AG09309 (cell line): ENCODE measurements around the gene NAB1.

ENCODE experiments used
- DNase-seq: peaks from one replicate; pipeline ENCODE4 v3.0.0-alpha.2; 2010; ENCODE audit warnings: low read depth
- H3K4me3 ChIP-seq: 2 replicates; pipeline ENCODE4 v1.5.1; 2011; ENCODE audit warnings: mild to moderate bottlenecking, low read depth, low read length, moderate library complexity; ENCODE audit not compliant: control insufficient read depth
- CTCF ChIP-seq: IDR thresholded peaks from 2 replicates; pipeline ENCODE4 v1.5.1; 2011; ENCODE audit warnings: mild to moderate bottlenecking, low read depth, low read length, inconsistent platforms; ENCODE audit not compliant: insufficient read depth, control insufficient read depth; ENCODE audit errors: missing control alignments

NAB1 gene

DNA sequence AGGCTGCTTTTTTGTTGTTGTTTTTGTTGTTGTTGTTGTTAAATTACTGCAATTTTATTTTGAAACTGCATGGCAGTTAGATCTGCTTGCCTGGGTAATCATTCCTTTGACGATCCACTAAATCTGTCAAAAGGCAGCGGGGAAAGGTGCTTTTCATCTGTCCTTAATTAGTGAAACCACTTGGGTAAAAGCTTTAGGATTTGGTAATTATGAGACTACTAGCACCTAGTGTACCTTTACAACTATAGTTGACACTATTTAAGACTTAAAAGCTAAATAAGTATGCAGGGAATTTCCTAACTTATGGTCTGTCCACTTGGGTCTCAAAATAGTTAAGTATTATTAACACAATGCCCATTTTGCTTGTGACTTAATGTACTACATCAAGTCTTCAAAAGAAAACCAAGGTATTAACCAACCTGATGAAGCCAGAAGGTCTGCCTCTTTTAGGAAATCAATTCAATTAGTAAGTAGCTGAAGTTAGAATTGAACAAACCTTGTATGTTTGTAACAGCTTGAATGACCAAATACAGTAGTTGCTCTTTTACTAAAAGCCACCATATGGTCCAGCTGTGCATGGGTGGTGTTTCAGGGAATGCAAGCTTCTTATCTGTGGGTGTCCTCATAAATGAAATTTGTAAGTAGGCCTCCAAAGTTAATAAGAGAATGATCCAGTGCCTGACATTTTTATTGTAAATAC is 44.8 kb downstream of the NAB1 start:
- TF ChIP-seq CTCF, result no peak
- no peak overlapping the region for H3K4me3 ChIP-seq
- no peak for DNase-seq

GRCh38 chr2:190694479-190694878 is 45.6 kb downstream of the NAB1 start:
- no peak for TF ChIP-seq CTCF
- no peak overlapping the region for H3K4me3 ChIP-seq
- DNase-seq, result no peak

- H3K4me3 ChIP-seq, result no peak overlapping the region
- no peak for TF ChIP-seq CTCF
- no peak for DNase-seq
These were observed 46.9 kb downstream of the NAB1 start for GRCh38 chr2:190695739-190696138.

GRCh38 chr2:190696792-190697398 is 48.0 kb downstream of the NAB1 start:
- DNase-seq, result no peak
- H3K4me3 ChIP-seq, result no peak overlapping the region
- no peak for TF ChIP-seq CTCF

DNA sequence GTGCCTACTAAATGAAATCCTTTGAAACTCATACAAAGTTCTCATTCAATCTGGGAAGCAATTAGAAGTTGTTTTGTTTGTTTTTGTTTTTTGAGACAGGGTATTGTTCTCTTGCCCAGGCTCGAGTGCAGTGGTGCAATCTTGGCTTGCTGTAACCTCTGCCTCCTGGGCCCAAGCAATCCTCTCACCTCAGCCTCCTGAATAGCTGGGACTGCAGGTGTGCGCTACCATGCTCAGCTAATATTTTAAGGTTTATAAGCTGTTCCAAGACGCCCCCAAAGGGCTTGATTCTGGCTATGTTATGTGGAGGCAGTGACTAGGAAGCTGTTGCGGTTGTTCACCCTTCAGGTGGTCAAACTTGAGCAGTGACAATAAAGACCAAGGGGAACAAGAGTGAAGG is 48.5 kb downstream of the NAB1 start:
- DNase-seq, result no peak
- TF ChIP-seq CTCF, result no peak
- no peak overlapping the region for H3K4me3 ChIP-seq

DNA sequence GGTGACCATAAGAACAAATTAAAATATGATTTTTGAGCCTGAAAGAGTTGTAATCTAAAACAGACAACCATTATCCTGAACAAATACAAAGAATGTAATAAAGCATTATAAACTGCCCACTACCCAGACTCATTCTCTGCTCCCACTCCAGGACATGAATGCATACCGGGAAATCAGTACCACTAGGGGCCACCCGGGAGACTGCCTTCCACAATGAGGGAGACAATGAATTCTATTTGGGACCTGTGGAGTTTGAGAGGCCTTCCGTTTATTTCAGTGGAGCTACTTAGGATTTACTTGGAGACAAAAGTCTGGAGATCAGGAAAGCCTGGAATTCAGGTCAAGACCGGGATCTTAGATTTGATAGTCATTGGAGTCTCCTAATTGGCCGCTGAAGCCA is 50.0 kb downstream of the NAB1 start:
- H3K4me3 ChIP-seq, result no peak overlapping the region
- no peak for DNase-seq
- peak; percentile 49 for TF ChIP-seq CTCF
